Lower leg skin (tissue), 3 donors: Measurements from ENCODE around the gene KANTR.

ENCODE experiments used
- CTCF ChIP-seq, 3 donors: fragments of 450-650 bp; IDR thresholded peaks; one replicate each; pipeline ENCODE4 v1.5.1; 2016; ENCODE audit warnings: antibody characterized with exemption in 3 of 3, mild to moderate bottlenecking in 3 of 3, moderate library complexity in 2 of 3
- POLR2A ChIP-seq, 2 donors: fragments of 450-650 bp; IDR thresholded peaks; one replicate each; pipeline ENCODE4 v1.6.1; 2016 to 2017; ENCODE audit warnings: antibody characterized with exemption in 2 of 2, mild to moderate bottlenecking in 1 of 2, moderate library complexity in 1 of 2

DNA sequence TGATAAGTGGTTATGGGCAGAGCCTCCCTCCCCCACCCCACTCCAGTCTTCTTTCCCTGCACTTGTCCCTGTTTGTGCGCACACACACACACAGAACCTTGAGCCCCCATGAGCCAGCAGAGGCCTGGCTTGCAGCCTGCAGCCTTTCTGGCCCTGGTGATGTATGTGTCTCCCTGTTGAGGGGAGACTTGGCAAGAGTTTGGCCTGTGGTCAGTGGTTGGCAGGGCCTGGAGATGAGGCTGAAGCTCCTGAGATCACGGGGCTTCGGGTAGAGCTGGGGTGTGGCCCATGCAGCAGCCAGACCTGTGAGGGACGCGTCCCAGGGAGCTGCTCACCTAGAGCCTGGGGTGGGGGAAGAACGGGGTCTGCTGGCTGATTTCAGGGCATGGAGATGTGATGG lies 43.1 kb upstream of the KANTR start:
- no peak for TF ChIP-seq CTCF (IDR thresholded peaks at IDR 0.05)
- TF ChIP-seq POLR2A (IDR thresholded peaks at IDR 0.05) = no peak
